ENCODE measurements around the gene C1QL1. TPM values are rescaled to one million over a fixed set of nuclear protein-coding genes. Genes with fewer than 3 reads are reported as not detected.

Gene C1QL1
- total RNA-seq, 4 donors from 2014 or later: not detected

DNA sequence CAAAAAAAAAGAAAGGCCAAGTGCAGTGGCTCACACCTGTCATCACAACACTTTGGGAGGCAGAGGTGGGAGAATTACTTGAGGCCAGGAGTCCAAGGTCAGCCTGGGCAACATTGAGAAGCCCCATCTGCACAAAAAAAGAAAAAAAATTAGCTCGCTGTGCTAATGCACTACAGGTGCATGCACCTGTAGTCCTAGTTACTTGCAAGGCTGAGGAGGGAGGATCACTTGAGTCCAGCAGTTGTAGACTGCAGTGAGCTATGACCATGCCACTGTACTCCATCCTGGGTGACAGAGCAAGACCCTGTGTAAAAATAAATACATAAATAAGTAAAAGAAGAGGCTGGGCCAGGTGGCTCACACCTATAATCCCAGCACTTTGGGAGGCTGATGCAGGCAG is 43.7 kb upstream of the C1QL1 start:
- Histone ChIP-seq H3K4me3 (no peak overlapping the region), H3K9me3 (no peaks in the 10 kb centered on the region), H3K4me1 (peaks cover 0 to 8% of the 10 kb centered on the region in 2 donors), H3K27ac (no peak overlapping the region), H3K36me3 (no peaks in the 10 kb centered on the region), H3K27me3 (no peaks in the 10 kb centered on the region)
- in situ Hi-C loops (cut with MboI; ENCODE audit: low sequenced_read_pairs in 4 of 4): loop anchor here in 3 of 4 donors (5.0 to 25.0 kb wide), 3 partner anchors 84 to 224 kb away; no protein-coding TSS in a partner anchor
- intact Hi-C loops (cut with DNase I; ENCODE audit: low total_unique reads): no loop called here
- DNase-seq (no peak), ATAC-seq (no peak)
- TF ChIP-seq, protein P1, sequence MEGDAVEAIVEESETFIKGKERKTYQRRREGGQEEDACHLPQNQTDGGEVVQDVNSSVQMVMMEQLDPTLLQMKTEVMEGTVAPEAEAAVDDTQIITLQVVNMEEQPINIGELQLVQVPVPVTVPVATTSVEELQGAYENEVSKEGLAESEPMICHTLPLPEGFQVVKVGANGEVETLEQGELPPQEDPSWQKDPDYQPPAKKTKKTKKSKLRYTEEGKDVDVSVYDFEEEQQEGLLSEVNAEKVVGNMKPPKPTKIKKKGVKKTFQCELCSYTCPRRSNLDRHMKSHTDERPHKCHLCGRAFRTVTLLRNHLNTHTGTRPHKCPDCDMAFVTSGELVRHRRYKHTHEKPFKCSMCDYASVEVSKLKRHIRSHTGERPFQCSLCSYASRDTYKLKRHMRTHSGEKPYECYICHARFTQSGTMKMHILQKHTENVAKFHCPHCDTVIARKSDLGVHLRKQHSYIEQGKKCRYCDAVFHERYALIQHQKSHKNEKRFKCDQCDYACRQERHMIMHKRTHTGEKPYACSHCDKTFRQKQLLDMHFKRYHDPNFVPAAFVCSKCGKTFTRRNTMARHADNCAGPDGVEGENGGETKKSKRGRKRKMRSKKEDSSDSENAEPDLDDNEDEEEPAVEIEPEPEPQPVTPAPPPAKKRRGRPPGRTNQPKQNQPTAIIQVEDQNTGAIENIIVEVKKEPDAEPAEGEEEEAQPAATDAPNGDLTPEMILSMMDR (IDR thresholded peaks at IDR 0.05 in 4 of 5, conservative IDR thresholded peaks at IDR 0.05 in 1 of 5): no peak
- TF ChIP-seq POLR2A (IDR thresholded peaks at IDR 0.05): no peak

DNA sequence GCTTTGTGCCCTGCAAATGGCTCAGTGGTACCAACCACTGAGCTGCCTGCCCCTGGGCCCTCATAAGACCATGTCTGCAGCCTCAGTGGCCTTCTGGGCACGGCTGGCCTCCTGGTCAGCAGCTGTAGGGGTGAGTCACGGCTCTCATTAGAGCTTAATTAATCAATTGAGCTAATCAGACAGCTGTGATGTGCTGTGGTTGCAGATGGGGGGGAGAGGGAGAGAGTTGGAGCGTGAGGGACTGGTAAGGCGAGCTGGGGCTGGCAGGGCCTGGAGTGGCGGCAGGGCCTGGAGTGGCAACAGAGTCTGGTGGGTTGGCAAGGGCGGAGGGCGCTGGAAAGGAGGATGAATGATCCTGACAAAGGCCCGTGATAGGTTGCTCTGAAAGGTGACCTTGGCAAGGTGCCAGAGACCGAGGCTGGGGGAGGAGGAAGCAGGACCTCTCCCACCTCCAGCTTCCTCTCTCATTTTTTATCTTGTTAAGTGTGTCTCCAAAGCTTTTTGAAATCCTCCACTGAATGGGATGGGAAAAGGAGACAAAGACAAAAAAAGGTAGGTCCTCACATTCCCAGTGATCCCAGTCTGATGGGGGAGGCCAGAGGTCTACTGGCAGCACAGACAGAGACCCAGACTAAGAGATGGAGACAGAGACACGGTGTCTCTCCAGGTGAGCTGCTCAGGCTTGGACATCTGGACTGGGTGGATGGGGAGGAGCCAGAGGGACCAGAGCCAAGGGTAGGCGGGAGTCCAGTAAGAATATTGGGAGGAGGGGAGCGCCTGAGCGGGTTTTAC is 41.8 kb upstream of the C1QL1 start:
- no peaks in the 10 kb centered on the region for H3K36me3 ChIP-seq
- no peak for TF ChIP-seq POLR2A (IDR thresholded peaks at IDR 0.05)
- TF ChIP-seq, protein P1 (IDR thresholded peaks at IDR 0.05 in 4 of 5, conservative IDR thresholded peaks at IDR 0.05 in 1 of 5): no peak
- H3K27ac ChIP-seq: no peak overlapping the region
- intact Hi-C loops (cut with DNase I; ENCODE audit: low total_unique reads): no loop called here
- H3K4me1 ChIP-seq: peaks cover 0 to 8% of the 10 kb centered on the region in 2 donors
- DNase-seq (no peak), ATAC-seq (no peak)
- H3K27me3 ChIP-seq: no peaks in the 10 kb centered on the region
- H3K4me3 ChIP-seq: no peak overlapping the region
- in situ Hi-C loops (cut with MboI; ENCODE audit: low sequenced_read_pairs in 4 of 4): loop anchor here in 3 of 4 donors (5.0 to 25.0 kb wide), 3 partner anchors 83 to 223 kb away; no protein-coding TSS in a partner anchor
- H3K9me3 ChIP-seq: no peaks in the 10 kb centered on the region

DNA sequence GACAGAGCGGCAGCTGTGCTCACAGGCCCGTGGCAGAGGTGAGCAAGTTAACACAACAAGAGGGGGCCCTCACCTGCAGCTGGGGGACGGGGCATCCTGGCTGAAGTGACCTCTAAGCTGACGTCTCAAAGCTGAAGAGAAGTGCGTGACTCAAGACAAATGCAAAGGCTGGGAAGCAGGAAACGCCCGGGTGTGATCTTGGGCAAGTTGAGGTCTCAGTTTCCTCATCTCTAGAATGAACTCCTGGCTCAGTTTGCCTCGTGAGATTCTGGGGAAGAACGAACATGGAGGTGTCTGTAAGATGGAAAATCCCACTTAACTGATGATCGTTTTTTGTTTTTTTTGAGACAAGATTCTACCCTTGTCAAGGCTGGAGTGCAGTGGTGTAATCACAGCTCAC is 40.1 kb upstream of the C1QL1 start:
- peaks cover 0 to 8% of the 10 kb centered on the region in 2 donors for H3K4me1 ChIP-seq
- no peaks in the 10 kb centered on the region for H3K9me3 ChIP-seq
- DNase-seq: no peak
- in situ Hi-C loops (cut with MboI; ENCODE audit: low sequenced_read_pairs in 4 of 4) (loop anchor here in 1 of 4 donors (25.0 kb wide), 1 partner anchor 221 kb away; no protein-coding TSS in a partner anchor), intact Hi-C loops (cut with DNase I; ENCODE audit: low total_unique reads) (no loop called here)
- no peak for ATAC-seq
- H3K27me3 ChIP-seq: no peaks in the 10 kb centered on the region
- TF ChIP-seq, protein P1 (IDR thresholded peaks at IDR 0.05 in 4 of 5, conservative IDR thresholded peaks at IDR 0.05 in 1 of 5): no peak
- no peak for TF ChIP-seq POLR2A (IDR thresholded peaks at IDR 0.05)
- H3K27ac ChIP-seq: no peak overlapping the region
- H3K4me3 ChIP-seq: no peak overlapping the region
- H3K36me3 ChIP-seq: no peaks in the 10 kb centered on the region

DNA sequence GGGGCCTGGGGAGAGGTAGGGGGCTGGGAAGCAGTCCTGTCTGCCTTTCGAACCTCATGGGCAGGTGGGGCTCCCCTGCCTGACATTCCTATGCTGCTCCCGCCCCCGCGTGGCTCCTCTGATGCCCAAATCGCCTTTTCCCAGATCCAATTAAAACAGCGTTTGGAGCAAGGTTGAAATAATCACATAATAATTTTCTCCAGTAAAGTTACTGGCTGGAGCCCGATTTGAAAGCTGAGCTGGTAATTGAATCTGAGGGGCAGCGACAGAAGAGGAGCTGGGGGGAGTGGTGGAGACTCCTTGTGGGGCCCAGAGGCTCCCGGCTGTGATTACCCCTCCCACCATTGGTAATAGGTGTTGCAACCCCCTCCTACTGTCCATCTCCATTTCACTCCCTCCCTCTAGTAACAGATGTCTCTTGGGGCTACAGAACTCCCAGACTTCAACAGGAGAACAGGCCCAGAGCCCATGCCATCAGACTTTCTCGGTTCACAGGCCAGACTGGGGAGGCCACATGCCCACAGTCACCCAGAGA is 38.9 kb upstream of the C1QL1 start:
- Histone ChIP-seq H3K4me1 (no peaks in the 10 kb centered on the region), H3K4me3 (no peak overlapping the region), H3K27me3 (no peaks in the 10 kb centered on the region), H3K36me3 (no peaks in the 10 kb centered on the region), H3K27ac (no peak overlapping the region), H3K9me3 (no peaks in the 10 kb centered on the region)
- in situ Hi-C loops (cut with MboI; ENCODE audit: low sequenced_read_pairs in 4 of 4) (loop anchor here in 1 of 4 donors (25.0 kb wide), 1 partner anchor 220 kb away; no protein-coding TSS in a partner anchor), intact Hi-C loops (cut with DNase I; ENCODE audit: low total_unique reads) (no loop called here)
- TF ChIP-seq POLR2A (IDR thresholded peaks at IDR 0.05): no peak
- TF ChIP-seq, protein P1 (IDR thresholded peaks at IDR 0.05 in 4 of 5, conservative IDR thresholded peaks at IDR 0.05 in 1 of 5): no peak
- DNase-seq: no peak
- no peak for ATAC-seq

All from gastrocnemius medialis (tissue), 4 donors.